GM13976 (cell line): ENCODE data around the gene FAT3.

ENCODE experiments used
- DNase-seq: peaks from one replicate; pipeline ENCODE4 v3.0.0; 2012; ENCODE audit warnings: low spot score
- CTCF ChIP-seq: IDR thresholded peaks from 2 replicates; pipeline ENCODE4 v1.5.1; 2012; ENCODE audit warnings: borderline replicate concordance, mild to moderate bottlenecking; ENCODE audit not compliant: insufficient read depth; ENCODE audit errors: extremely low read depth, missing control alignments, control extremely low read depth
- in situ Hi-C: fragments of 300-500 bp; cut with MboI; formaldehyde crosslinking; loops from one replicate; pipeline ENCODE4 v1.12.0; 2022; ENCODE audit warnings: low sequenced_read_pairs, mixed read lengths, inconsistent platforms; ENCODE audit not compliant: unreplicated experiment

Gene FAT3

GRCh38 chr11:92269841-92270240 lies 45.2 kb downstream of the FAT3 start:
- no peak for TF ChIP-seq CTCF
- DNase-seq = no peak
- in situ Hi-C loops = no loop called here

- in situ Hi-C loops = no loop called here
- no peak for DNase-seq
- TF ChIP-seq CTCF = no peak
These were observed 48.0 kb downstream of the FAT3 start for GRCh38 chr11:92272651-92273050.
